H9 (cell line): ENCODE data around the gene TBC1D22A. TPM values are rescaled to one million over a fixed set of nuclear protein-coding genes. Genes with fewer than 3 reads are reported as not detected.

Experiments
- DNase-seq: peaks from one replicate; pipeline ENCODE4 v3.0.0-alpha.2; 2017
- H2AFZ ChIP-seq: one replicate; pipeline ENCODE4 v1.6.1; 2013; ENCODE audit warnings: mild to moderate bottlenecking, low read length, control low read depth, moderate library complexity
- H2AK5ac ChIP-seq: 2 replicates; pipeline ENCODE4 v1.6.1; 2013; ENCODE audit warnings: low read length, control low read depth, mixed read lengths; ENCODE audit not compliant: insufficient read length
- H2BK120ac ChIP-seq: one replicate; pipeline ENCODE4 v1.6.1; 2013; ENCODE audit warnings: low read depth, mild to moderate bottlenecking, low read length, control low read depth, inconsistent platforms; ENCODE audit not compliant: poor library complexity, severe bottlenecking
- H2BK12ac ChIP-seq: 2 replicates; pipeline ENCODE4 v1.6.1; 2013; ENCODE audit warnings: low read length, control low read depth, mixed read lengths, low read depth; ENCODE audit not compliant: insufficient read length
- H2BK15ac ChIP-seq: 2 replicates; pipeline ENCODE4 v1.6.1; 2013; ENCODE audit warnings: low read depth, low read length, control low read depth
- H2BK20ac ChIP-seq: one replicate; pipeline ENCODE4 v1.6.1; 2013; ENCODE audit warnings: low read depth, mild to moderate bottlenecking, low read length, control low read depth, inconsistent platforms; ENCODE audit not compliant: poor library complexity, severe bottlenecking
- H2BK5ac ChIP-seq: 2 replicates; pipeline ENCODE4 v1.6.1; 2013; ENCODE audit warnings: low read length, control low read depth, mixed read lengths; ENCODE audit not compliant: insufficient read length
- H3K14ac ChIP-seq: 2 replicates; pipeline ENCODE4 v1.6.1; 2013; ENCODE audit warnings: low read length, control low read depth; ENCODE audit not compliant: insufficient read depth
- H3K18ac ChIP-seq: 2 replicates; pipeline ENCODE4 v1.6.1; 2013; ENCODE audit warnings: low read depth, mild to moderate bottlenecking, mixed read lengths, low read length, control low read depth; ENCODE audit not compliant: insufficient read length
- H3K23ac ChIP-seq: 2 replicates; pipeline ENCODE4 v1.6.1; 2013; ENCODE audit warnings: low read length, control low read depth, mixed read lengths, low read depth; ENCODE audit not compliant: insufficient read length
- H3K23me2 ChIP-seq: 2 replicates; pipeline ENCODE4 v1.6.1; 2013; ENCODE audit warnings: low read depth, mild to moderate bottlenecking, mixed read lengths, low read length, control low read depth; ENCODE audit not compliant: insufficient read length, poor library complexity, severe bottlenecking
- H3K27ac ChIP-seq: 2 replicates; pipeline ENCODE4 v1.5.1; 2013; ENCODE audit warnings: low read length, control low read depth, mixed read lengths, low read depth; ENCODE audit not compliant: insufficient read length
- H3K27me3 ChIP-seq: 2 replicates; pipeline ENCODE4 v1.6.1; 2013; ENCODE audit warnings: low read length, control low read depth, inconsistent platforms; ENCODE audit not compliant: insufficient read depth
- H3K4ac ChIP-seq: 2 replicates; pipeline ENCODE4 v1.6.1; 2013; ENCODE audit warnings: low read depth, mild to moderate bottlenecking, control low read depth, inconsistent platforms, low read length, moderate library complexity
- H3K4me1 ChIP-seq: 2 replicates; pipeline ENCODE4 v1.6.1; 2013; ENCODE audit warnings: low read length, control low read depth, inconsistent platforms; ENCODE audit not compliant: insufficient read depth
- H3K4me2 ChIP-seq: 2 replicates; pipeline ENCODE4 v1.6.1; 2013; ENCODE audit warnings: low read length, control low read depth, mixed read lengths; ENCODE audit not compliant: insufficient read length, insufficient read depth
- H3K56ac ChIP-seq: 2 replicates; pipeline ENCODE4 v1.6.1; 2013; ENCODE audit warnings: low read depth, mild to moderate bottlenecking, mixed read lengths, low read length, control low read depth; ENCODE audit not compliant: insufficient read length
- H3K79me1 ChIP-seq: 2 replicates; pipeline ENCODE4 v1.6.1; 2013; ENCODE audit warnings: low read depth, mild to moderate bottlenecking, moderate library complexity, low read length, control low read depth, inconsistent platforms; ENCODE audit not compliant: insufficient read depth, poor library complexity, severe bottlenecking
- H3K79me2 ChIP-seq: 2 replicates; pipeline ENCODE4 v1.6.1; 2013; ENCODE audit warnings: low read length, control low read depth, inconsistent platforms; ENCODE audit not compliant: insufficient read depth
- H3K9ac ChIP-seq: 2 replicates; pipeline ENCODE4 v1.6.1; 2013; ENCODE audit warnings: low read length, control low read depth, mixed read lengths; ENCODE audit not compliant: insufficient read length; ENCODE audit errors: extremely low read depth
- H3K9me3 ChIP-seq: one replicate; pipeline ENCODE4 v1.6.1; 2013; ENCODE audit warnings: low read depth, low read length, inconsistent platforms; ENCODE audit not compliant: control insufficient read depth
- H3T11ph ChIP-seq: one replicate; pipeline ENCODE4 v1.6.1; 2013; ENCODE audit warnings: mild to moderate bottlenecking, low read length, control low read depth, inconsistent platforms
- H4K20me1 ChIP-seq: one replicate; pipeline ENCODE4 v1.6.1; 2013; ENCODE audit not compliant: control insufficient read depth, insufficient read length, insufficient read depth
- H4K5ac ChIP-seq: 2 replicates; pipeline ENCODE4 v1.6.1; 2013; ENCODE audit warnings: low read depth, mild to moderate bottlenecking, mixed read lengths, low read length, control low read depth; ENCODE audit not compliant: insufficient read length
- H4K8ac ChIP-seq: replicated peaks from 2 replicates; pipeline ENCODE4 v1.6.1; 2013; ENCODE audit warnings: low read length, control low read depth, mixed read lengths, low read depth; ENCODE audit not compliant: insufficient read length
- H4K91ac ChIP-seq: 2 replicates; pipeline ENCODE4 v1.6.1; 2013; ENCODE audit warnings: low read depth, mild to moderate bottlenecking, moderate library complexity, mixed read lengths, low read length, control low read depth; ENCODE audit not compliant: insufficient read length
- H3K27ac Mint-ChIP-seq, 3 experiments: 2 replicates in 2 of 3; 3 replicates in 1 of 3; pipeline ENCODE4 v1.8.0; 2020 to 2021; ENCODE audit warnings: mixed read lengths in 3 of 3, mild to moderate bottlenecking in 1 of 3, moderate library complexity in 1 of 3
- H3K27me3 Mint-ChIP-seq: 2 replicates; pipeline ENCODE4 v1.8.0; 2021; ENCODE audit warnings: low read depth, mild to moderate bottlenecking, moderate library complexity, mixed read lengths
- H3K36me3 Mint-ChIP-seq, 3 experiments: 2 replicates in 2 of 3; 3 replicates in 1 of 3; pipeline ENCODE4 v1.8.0; 2020 to 2021; ENCODE audit warnings: low read depth in 3 of 3, mixed read lengths in 3 of 3; ENCODE audit not compliant: insufficient read depth in 1 of 3
- H3K4me1 Mint-ChIP-seq, 2 experiments: 2 replicates each; pipeline ENCODE4 v1.8.0; 2020; ENCODE audit warnings: mixed read lengths in 2 of 2
- H3K4me3 Mint-ChIP-seq, 2 experiments: 2 replicates in 1 of 2; 3 replicates in 1 of 2; pipeline ENCODE4 v1.8.0; 2020 to 2021; ENCODE audit warnings: mild to moderate bottlenecking in 2 of 2, mixed read lengths in 2 of 2, moderate library complexity in 1 of 2
- H3K9me3 Mint-ChIP-seq, 2 experiments: 2 replicates in 1 of 2; 3 replicates in 1 of 2; pipeline ENCODE4 v1.8.0; 2020; ENCODE audit warnings: mild to moderate bottlenecking in 2 of 2, mixed read lengths in 2 of 2, moderate library complexity in 1 of 2
- WGBS: extraction: QIAGEN DNeasy Blood & Tissue Kit; methylation state at CpG from one replicate; pipeline ENCODE4 v1.1.7; 2013; ENCODE audit warnings: missing lambda C conversion rate, low lambda C conversion rate, mixed read lengths; ENCODE audit not compliant: insufficient read length; ENCODE audit errors: extremely low coverage; 5-methylcytosine and 5-hydroxymethylcytosine counted together
- total RNA-seq: library from RNA; stranded (reverse); gene quantifications from 2 replicates; pipeline ENCODE4 v1.2.1, GENCODE V29; 2021
- TF ChIP-seq, protein P1 (sequence below): fragments of 200-600 bp; sonication (generic); conservative IDR thresholded peaks from 3 replicates; pipeline ENCODE4 v1.8.0; 2021; ENCODE audit warnings: antibody characterized with exemption, mild to moderate bottlenecking

Gene TBC1D22A
- total RNA-seq, 1 experiment from 2014 or later, result 20.8 TPM

GRCh38 chr22:46968359-46968740 lies 205.9 kb downstream of the TBC1D22A start:
- no peak overlapping the region for H3K23ac ChIP-seq
- WGBS, result no CpG with 5 or more reads among the region's 27 CpGs
- no peak overlapping the region for H2BK15ac ChIP-seq
- H3K27me3 Mint-ChIP-seq, result no peaks in the 10 kb centered on the region
- H3K4ac ChIP-seq, result no peak overlapping the region
- H3K4me1 Mint-ChIP-seq, result peaks cover 22 to 38% of the 10 kb centered on the region in 2 experiments
- no peaks in the 10 kb centered on the region for H4K20me1 ChIP-seq
- no peaks in the 10 kb centered on the region for H3K27me3 ChIP-seq
- H3K27ac Mint-ChIP-seq, result peak overlapping the region in 1 of 3 experiments; percentile 17; a peak in 1 of 7 replicates
- no peak overlapping the region for H2BK20ac ChIP-seq
- H3K4me1 ChIP-seq, result no peaks in the 10 kb centered on the region; the same call in 1 of the 2 replicates
- H2AK5ac ChIP-seq, result no peak overlapping the region
- no peaks in the 10 kb centered on the region for H3K79me1 ChIP-seq
- no peaks in the 10 kb centered on the region for H3K9me3 Mint-ChIP-seq
- no peak overlapping the region for H2BK120ac ChIP-seq
- no peak overlapping the region for H3K4me3 Mint-ChIP-seq
- no peak overlapping the region for H3K27ac ChIP-seq
- no peak overlapping the region for H3K14ac ChIP-seq
- H3K79me2 ChIP-seq, result no peaks in the 10 kb centered on the region; the same call in 1 of the 2 replicates
- H3K36me3 Mint-ChIP-seq, result no peaks in the 10 kb centered on the region
- TF ChIP-seq, protein P1, sequence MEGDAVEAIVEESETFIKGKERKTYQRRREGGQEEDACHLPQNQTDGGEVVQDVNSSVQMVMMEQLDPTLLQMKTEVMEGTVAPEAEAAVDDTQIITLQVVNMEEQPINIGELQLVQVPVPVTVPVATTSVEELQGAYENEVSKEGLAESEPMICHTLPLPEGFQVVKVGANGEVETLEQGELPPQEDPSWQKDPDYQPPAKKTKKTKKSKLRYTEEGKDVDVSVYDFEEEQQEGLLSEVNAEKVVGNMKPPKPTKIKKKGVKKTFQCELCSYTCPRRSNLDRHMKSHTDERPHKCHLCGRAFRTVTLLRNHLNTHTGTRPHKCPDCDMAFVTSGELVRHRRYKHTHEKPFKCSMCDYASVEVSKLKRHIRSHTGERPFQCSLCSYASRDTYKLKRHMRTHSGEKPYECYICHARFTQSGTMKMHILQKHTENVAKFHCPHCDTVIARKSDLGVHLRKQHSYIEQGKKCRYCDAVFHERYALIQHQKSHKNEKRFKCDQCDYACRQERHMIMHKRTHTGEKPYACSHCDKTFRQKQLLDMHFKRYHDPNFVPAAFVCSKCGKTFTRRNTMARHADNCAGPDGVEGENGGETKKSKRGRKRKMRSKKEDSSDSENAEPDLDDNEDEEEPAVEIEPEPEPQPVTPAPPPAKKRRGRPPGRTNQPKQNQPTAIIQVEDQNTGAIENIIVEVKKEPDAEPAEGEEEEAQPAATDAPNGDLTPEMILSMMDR, result no peak
- no peak overlapping the region for H2AFZ ChIP-seq
- H3K56ac ChIP-seq, result no peak overlapping the region
- no peak for DNase-seq
- no peaks in the 10 kb centered on the region for H3K23me2 ChIP-seq
- no peak overlapping the region for H3K18ac ChIP-seq
- no peak overlapping the region for H3K9ac ChIP-seq
- H4K91ac ChIP-seq, result no peak overlapping the region
- no peak overlapping the region for H3T11ph ChIP-seq
- H4K5ac ChIP-seq, result no peak overlapping the region
- no peak overlapping the region for H4K8ac ChIP-seq
- no peak overlapping the region for H2BK12ac ChIP-seq
- H3K4me2 ChIP-seq, result no peak overlapping the region
- H2BK5ac ChIP-seq, result no peak overlapping the region
- no peaks in the 10 kb centered on the region for H3K9me3 ChIP-seq
